ENCODE results near the gene NDE1.
"Not testable (repeated sequence)": the region's sequence is repeated elsewhere in the genome, so short reads cannot be mapped to it uniquely, and the experiment has no call there.

Gene NDE1

GRCh38 chr16:15701975-15702970, 52.2 kb downstream of the NDE1 start:
- no peak for DNase-seq

GRCh38 chr16:15703029-15703736, 53.1 kb downstream of the NDE1 start:
- DNase-seq, result no peak

GRCh38 chr16:15704545-15704987, 54.5 kb downstream of the NDE1 start:
- DNase-seq, result peak; percentile 75 to 84

- no peak for DNase-seq
These were observed 55.1 kb downstream of the NDE1 start for GRCh38 chr16:15705064-15705565.

- DNase-seq, result no peak
These were observed 57.3 kb downstream of the NDE1 start for GRCh38 chr16:15707332-15707731.

- no peak for DNase-seq
These were observed 58.1 kb downstream of the NDE1 start for GRCh38 chr16:15708096-15708495.

- DNase-seq, result no peak
These were observed 59.0 kb downstream of the NDE1 start for GRCh38 chr16:15708997-15709396.

- no peak for DNase-seq
These were observed 64.5 kb downstream of the NDE1 start for GRCh38 chr16:15714393-15715172.

- no peak for DNase-seq
These were observed 65.2 kb downstream of the NDE1 start for GRCh38 chr16:15715221-15715620.

GRCh38 chr16:15716694-15717447, 66.8 kb downstream of the NDE1 start:
- no peak for DNase-seq

- DNase-seq, result no peak
These were observed 71.0 kb downstream of the NDE1 start for GRCh38 chr16:15721018-15721417.

GRCh38 chr16:15723808-15724207, 73.8 kb downstream of the NDE1 start:
- DNase-seq, result no peak

GRCh38 chr16:15725641-15726240, 75.7 kb downstream of the NDE1 start:
- DNase-seq, result no peak

GRCh38 chr16:15726715-15727114, 76.7 kb downstream of the NDE1 start:
- DNase-seq, result no peak

- not testable (repeated sequence) for DNase-seq
These were observed 77.7 kb downstream of the NDE1 start for GRCh38 chr16:15727697-15728096.

- DNase-seq, result no peak
These were observed 79.1 kb downstream of the NDE1 start for GRCh38 chr16:15729152-15729551.

- DNase-seq, result no peak
These were observed 82.4 kb downstream of the NDE1 start for GRCh38 chr16:15732416-15732815.

GRCh38 chr16:15735610-15736009, 85.6 kb downstream of the NDE1 start:
- DNase-seq, result no peak

GRCh38 chr16:15736529-15736928, 86.5 kb downstream of the NDE1 start:
- no peak for DNase-seq

- DNase-seq, result no peak
These were observed 87.1 kb downstream of the NDE1 start for GRCh38 chr16:15737140-15737644.

GRCh38 chr16:15739464-15739863, 89.4 kb downstream of the NDE1 start:
- no peak for DNase-seq
